Endothelial cell of umbilical vein (primary cell): ENCODE data around the gene RASSF10.

Experiments used
- CTCF ChIP-seq, 2 donors: IDR thresholded peaks; 1 replicate in 1 of 2; 2 replicates in 1 of 2; pipeline ENCODE4 v1.5.1; 2011; ENCODE audit warnings: low read length in 2 of 2, mild to moderate bottlenecking in 2 of 2, moderate library complexity in 2 of 2, control low read depth in 1 of 2, inconsistent platforms in 1 of 2, low read depth in 1 of 2; ENCODE audit not compliant: insufficient read depth in 1 of 2; ENCODE audit errors: extremely low read depth in 1 of 2
- EZH2 ChIP-seq: IDR thresholded peaks from 2 replicates; pipeline ENCODE4 v1.6.1; 2012; ENCODE audit warnings: borderline replicate concordance, low read depth, mild to moderate bottlenecking, moderate library complexity, low read length, inconsistent platforms; ENCODE audit not compliant: severe bottlenecking
- POLR2A ChIP-seq: IDR thresholded peaks from 2 replicates; pipeline ENCODE4 v1.6.1; 2012; ENCODE audit warnings: low read depth, mild to moderate bottlenecking, control low read depth, low read length
- TF ChIP-seq, protein P1 (sequence below): IDR thresholded peaks from 2 replicates; pipeline ENCODE4 v1.6.1; 2011; ENCODE audit not compliant: insufficient read depth, insufficient read length

- TF ChIP-seq CTCF (IDR thresholded peaks at IDR 0.05; ENCODE audit: extremely low read depth in 1 of 2, insufficient read depth in 1 of 2, low read depth in 1 of 2, low read length in 2 of 2) (no peak), EZH2 (peak; percentile 28), POLR2A (no peak)
- TF ChIP-seq, protein P1, sequence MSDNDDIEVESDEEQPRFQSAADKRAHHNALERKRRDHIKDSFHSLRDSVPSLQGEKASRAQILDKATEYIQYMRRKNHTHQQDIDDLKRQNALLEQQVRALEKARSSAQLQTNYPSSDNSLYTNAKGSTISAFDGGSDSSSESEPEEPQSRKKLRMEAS = no peak
Measured at GRCh38 chr11:13009476-13009920, 382 bp downstream of the RASSF10 start.
